ENCODE data around the gene SEMA3A.

DNA sequence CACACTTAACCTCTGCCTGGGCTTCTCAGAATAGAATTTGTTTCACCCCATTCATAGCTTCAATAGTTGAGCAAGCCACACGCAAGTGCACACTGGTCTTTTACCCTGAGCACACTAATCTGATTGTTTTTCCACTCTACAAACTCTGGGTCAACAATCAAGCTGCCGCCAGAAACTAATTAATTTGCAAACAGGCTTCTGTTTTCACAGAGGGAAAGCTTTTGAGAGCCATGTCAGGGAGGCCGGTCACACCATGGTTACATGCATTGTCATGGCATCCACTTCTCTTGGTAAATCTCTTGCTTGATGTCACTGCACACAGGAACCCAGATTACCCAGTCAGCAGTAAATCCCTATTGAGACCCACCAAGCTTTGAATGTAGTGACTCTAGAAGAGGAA lies 154.2 kb downstream of the SEMA3A start:
- TF ChIP-seq, protein P1, sequence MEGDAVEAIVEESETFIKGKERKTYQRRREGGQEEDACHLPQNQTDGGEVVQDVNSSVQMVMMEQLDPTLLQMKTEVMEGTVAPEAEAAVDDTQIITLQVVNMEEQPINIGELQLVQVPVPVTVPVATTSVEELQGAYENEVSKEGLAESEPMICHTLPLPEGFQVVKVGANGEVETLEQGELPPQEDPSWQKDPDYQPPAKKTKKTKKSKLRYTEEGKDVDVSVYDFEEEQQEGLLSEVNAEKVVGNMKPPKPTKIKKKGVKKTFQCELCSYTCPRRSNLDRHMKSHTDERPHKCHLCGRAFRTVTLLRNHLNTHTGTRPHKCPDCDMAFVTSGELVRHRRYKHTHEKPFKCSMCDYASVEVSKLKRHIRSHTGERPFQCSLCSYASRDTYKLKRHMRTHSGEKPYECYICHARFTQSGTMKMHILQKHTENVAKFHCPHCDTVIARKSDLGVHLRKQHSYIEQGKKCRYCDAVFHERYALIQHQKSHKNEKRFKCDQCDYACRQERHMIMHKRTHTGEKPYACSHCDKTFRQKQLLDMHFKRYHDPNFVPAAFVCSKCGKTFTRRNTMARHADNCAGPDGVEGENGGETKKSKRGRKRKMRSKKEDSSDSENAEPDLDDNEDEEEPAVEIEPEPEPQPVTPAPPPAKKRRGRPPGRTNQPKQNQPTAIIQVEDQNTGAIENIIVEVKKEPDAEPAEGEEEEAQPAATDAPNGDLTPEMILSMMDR (conservative IDR thresholded peaks at IDR 0.05; ENCODE audit: low read depth, low read length): no peak
- TF ChIP-seq POLR2A (IDR thresholded peaks at IDR 0.05; ENCODE audit: low read depth, low read length) (no peak), RAD21 (IDR thresholded peaks at IDR 0.05; ENCODE audit: low read length) (no peak), NFE2L2 (IDR thresholded peaks at IDR 0.05; ENCODE audit: low read depth, low read length) (no peak), MAFK (IDR thresholded peaks at IDR 0.05; ENCODE audit: low read depth, low read length) (no peak), RFX5 (IDR thresholded peaks at IDR 0.05; ENCODE audit: low read depth, low read length) (no peak), RCOR1 (IDR thresholded peaks at IDR 0.05; ENCODE audit: insufficient replicate concordance, low read length) (no peak), MXI1 (IDR thresholded peaks at IDR 0.05; ENCODE audit: borderline replicate concordance, low read depth, low read length) (no peak)
